ENCODE results near the gene DDX50.

DNA sequence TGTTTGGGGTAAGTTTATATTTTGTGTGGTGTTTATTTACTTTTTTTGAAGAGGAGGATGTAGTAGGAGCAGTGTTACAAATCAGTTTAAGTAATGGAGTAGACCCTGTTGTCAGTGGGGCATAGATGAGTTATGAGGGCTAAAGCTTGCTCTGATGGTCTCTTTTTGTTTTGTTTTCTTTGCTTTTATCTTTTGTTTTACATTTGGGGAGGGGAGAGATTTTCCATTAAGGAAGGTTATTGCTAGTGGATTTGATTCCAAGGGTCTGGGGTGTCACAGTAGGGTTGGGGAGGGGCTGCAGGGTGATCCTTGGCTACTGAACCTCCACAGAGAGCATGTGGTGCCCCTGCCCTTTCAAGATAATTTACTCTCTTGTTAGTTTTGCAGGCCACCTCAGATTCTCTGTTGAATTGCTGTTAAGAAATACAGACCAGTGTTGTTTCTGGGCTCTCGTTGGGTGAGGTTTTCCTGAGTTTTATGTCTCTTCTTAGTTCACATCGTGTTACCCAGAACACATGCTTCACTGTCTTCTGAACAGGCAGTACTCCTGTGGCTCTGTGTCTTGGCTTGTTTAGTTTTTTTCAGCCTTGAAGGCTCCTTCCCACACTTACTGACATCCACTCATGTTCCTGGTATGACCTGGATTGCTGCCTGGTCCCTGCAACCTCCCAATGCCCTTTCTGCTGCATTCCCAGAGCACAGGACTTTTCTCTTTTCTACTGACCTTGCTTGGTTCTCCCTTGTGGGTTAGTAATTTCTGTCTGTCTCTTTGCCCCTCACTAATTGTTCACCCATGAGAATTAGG, 91.7 kb downstream of the DDX50 start:
- TF ChIP-seq, protein P1, sequence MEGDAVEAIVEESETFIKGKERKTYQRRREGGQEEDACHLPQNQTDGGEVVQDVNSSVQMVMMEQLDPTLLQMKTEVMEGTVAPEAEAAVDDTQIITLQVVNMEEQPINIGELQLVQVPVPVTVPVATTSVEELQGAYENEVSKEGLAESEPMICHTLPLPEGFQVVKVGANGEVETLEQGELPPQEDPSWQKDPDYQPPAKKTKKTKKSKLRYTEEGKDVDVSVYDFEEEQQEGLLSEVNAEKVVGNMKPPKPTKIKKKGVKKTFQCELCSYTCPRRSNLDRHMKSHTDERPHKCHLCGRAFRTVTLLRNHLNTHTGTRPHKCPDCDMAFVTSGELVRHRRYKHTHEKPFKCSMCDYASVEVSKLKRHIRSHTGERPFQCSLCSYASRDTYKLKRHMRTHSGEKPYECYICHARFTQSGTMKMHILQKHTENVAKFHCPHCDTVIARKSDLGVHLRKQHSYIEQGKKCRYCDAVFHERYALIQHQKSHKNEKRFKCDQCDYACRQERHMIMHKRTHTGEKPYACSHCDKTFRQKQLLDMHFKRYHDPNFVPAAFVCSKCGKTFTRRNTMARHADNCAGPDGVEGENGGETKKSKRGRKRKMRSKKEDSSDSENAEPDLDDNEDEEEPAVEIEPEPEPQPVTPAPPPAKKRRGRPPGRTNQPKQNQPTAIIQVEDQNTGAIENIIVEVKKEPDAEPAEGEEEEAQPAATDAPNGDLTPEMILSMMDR (IDR thresholded peaks at IDR 0.05), result no peak
- TF ChIP-seq POLR2A (IDR thresholded peaks at IDR 0.05), result no peak

All from heart left ventricle (tissue), 13 donors.